Measurements from ENCODE around the gene RNU1-2.
"Not testable (repeated sequence)": the region's sequence is repeated elsewhere in the genome, so short reads cannot be mapped to it uniquely, and the experiment has no call there.

RNU1-2 gene

DNA sequence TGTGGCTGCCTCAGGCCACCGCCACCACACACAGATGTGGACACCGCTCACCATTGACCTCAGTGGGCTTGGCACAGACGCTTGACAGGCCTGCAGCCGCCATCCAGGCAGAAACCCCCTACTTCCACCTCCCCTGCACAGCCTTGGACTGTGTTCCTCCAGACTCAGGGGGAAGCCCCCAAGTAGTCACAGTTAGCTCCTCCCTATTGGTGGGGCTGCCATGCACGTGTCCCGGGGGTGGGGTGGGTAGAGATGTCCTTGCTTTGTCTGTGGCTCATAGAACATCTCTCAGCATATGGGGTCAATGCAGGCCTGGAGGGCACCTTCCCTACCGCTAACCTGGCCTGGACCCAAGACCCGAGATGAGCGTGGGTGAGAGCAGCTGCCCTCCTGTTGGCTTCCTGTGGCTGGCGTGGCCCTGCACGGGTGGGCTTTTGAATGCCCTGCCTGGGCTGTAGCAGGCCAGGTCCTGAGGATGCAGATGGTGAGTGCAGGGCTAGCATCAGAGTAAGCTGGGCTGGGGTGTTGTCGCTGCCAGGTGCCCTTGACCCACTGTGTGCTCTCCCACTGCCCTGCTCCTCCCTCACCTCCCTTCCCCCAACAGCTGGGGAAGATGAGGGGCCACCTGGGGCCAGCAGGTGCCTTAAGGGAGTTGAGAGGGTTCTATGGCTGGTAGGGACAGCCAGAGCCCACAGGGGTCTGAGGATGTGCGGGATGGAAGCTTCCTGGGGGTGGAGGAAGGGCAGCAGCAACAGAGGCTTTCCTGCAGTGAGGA, 32.1 kb downstream of the RNU1-2 start:
- 89 to 90% methylated on average over 13 of the region's 13 CpGs for WGBS, 2 experiments
- Histone ChIP-seq H3K4me1 (ENCODE audit: control insufficient read depth, insufficient read depth, low read length) (peaks cover 39% of the 10 kb centered on the region), H3K27ac (ENCODE audit: insufficient read depth, low read depth, low read length, poor library complexity, severe bottlenecking) (no peak overlapping the region), H3K36me3 (ENCODE audit: control insufficient read depth, insufficient read depth, low read length) (peaks cover 13% of the 10 kb centered on the region), H3K9me3 (ENCODE audit: control insufficient read depth, low read length) (no peaks in the 10 kb centered on the region), H3K27me3 (ENCODE audit: control insufficient read depth, insufficient read depth, low read length, poor library complexity, severe bottlenecking) (no peaks in the 10 kb centered on the region), H3K4me3 (ENCODE audit: insufficient read depth, low read depth, low read length) (no peak overlapping the region)

DNA sequence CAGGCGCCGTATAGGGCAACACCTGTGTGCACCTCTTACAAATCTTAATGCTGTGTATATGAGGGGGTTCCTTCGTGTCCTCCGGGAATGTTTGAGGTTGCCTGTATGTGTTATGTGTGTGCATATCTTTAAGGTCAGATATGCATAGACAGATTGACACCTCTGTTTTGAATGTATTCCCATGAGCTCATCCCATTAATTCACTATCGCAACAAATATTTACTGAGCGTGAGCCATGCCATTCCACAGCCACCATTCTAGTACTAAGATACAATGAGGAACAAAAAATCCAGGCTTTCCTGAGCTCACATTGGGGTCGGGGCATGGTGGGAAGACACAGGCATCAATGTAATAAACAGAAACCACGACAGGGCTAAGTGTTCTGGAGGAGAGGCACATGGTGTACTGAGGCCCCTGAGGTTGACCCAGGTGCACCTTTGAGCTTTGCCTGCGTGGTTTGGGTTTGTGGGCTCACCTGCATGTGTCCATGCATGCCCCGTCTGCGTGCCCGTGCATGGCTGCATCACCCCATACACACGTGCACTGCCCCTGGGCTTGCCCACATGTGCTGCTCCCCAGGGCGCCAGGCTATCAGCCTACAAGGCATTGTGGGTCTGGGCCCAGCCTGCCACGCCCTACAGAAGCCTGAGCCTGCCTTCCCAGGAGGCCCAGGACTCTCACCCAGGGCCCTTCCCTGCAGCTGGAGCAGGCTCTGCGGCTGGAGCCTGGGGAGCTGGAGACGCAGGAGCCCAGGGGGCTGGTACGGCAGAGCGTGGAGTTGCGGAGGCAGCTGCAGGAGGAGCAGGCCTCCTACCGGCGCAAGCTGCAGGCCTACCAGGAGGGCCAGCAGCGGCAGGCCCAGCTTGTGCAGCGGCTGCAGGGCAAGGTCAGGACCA, 33.6 kb downstream of the RNU1-2 start:
- not testable (repeated sequence) for H3K9me3 ChIP-seq (ENCODE audit: control insufficient read depth, low read length); H3K27ac ChIP-seq (ENCODE audit: insufficient read depth, low read depth, low read length, poor library complexity, severe bottlenecking); H3K4me3 ChIP-seq (ENCODE audit: insufficient read depth, low read depth, low read length); H3K27me3 ChIP-seq (ENCODE audit: control insufficient read depth, insufficient read depth, low read length, poor library complexity, severe bottlenecking)
- H3K36me3 ChIP-seq (ENCODE audit: control insufficient read depth, insufficient read depth, low read length): peaks cover 13% of the 10 kb centered on the region
- H3K4me1 ChIP-seq (ENCODE audit: control insufficient read depth, insufficient read depth, low read length): peaks cover 32% of the 10 kb centered on the region
- 87 to 89% methylated on average over 24 of the region's 24 CpGs for WGBS, 2 experiments

DNA sequence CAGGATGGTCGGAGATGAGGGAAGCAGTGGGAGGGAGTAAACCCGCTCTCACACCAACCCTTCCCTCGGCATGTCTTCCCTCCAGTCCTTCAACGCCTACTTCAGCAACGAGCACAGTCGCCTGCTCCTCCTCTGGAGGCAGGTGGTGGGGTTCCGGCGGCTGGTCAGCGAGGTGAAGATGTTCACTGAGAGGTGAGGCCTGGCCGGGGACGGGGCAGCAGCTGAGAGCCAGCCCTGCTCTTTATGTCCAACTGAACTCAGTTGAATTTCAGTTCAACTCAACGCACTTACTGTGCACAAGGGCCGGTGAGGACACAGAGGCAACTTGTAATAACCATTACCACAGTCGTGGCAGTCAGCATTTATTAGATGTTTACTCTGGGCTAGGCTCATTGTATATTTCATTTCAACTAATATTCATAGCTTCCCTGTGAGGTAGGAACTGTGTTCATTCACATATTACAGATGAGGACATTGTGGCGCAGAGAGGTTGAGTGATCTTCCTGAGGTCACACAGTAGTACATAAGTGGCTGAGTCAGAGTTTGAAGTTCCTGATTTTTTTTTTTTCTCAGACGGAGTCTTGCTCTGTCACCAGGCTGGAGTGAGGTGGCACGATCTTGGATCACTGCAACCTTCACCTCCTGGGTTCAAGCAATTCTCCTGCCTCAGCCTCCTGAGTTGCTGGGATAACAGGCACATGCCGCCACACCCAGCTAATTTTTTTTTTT, 35.6 kb downstream of the RNU1-2 start:
- not testable (repeated sequence) for H3K4me3 ChIP-seq (ENCODE audit: insufficient read depth, low read depth, low read length); H3K27ac ChIP-seq (ENCODE audit: insufficient read depth, low read depth, low read length, poor library complexity, severe bottlenecking); H3K27me3 ChIP-seq (ENCODE audit: control insufficient read depth, insufficient read depth, low read length, poor library complexity, severe bottlenecking); H3K9me3 ChIP-seq (ENCODE audit: control insufficient read depth, low read length)
- Histone ChIP-seq H3K36me3 (ENCODE audit: control insufficient read depth, insufficient read depth, low read length) (peaks cover 13% of the 10 kb centered on the region), H3K4me1 (ENCODE audit: control insufficient read depth, insufficient read depth, low read length) (peaks cover 18% of the 10 kb centered on the region)
- WGBS, 2 experiments: 92% methylated on average over 18 of the region's 18 CpGs

DNA sequence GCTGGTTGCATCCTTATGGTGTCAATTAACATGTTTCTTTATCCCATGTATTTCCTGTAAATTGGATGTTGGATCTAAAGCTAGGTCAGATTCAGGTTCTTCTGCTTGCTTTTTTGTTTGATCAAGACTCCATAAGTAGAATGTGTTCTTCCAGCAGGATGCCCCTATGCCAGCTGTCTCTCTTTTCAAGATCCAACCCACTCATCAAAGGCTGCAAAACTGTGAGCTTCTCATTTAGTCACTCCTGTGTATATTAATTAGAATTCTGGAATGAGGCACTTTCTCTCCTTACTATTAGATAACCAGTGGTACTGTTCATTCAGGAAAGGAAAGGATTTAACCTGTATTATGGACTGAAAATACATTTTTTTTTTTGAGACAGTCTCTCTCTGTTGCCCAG, 38.2 kb downstream of the RNU1-2 start:
- not testable (repeated sequence) for H3K27ac ChIP-seq (ENCODE audit: insufficient read depth, low read depth, low read length, poor library complexity, severe bottlenecking); H3K4me1 ChIP-seq (ENCODE audit: control insufficient read depth, insufficient read depth, low read length); H3K27me3 ChIP-seq (ENCODE audit: control insufficient read depth, insufficient read depth, low read length, poor library complexity, severe bottlenecking); H3K9me3 ChIP-seq (ENCODE audit: control insufficient read depth, low read length); H3K4me3 ChIP-seq (ENCODE audit: insufficient read depth, low read depth, low read length)
- peaks cover 18% of the 10 kb centered on the region for H3K36me3 ChIP-seq (ENCODE audit: control insufficient read depth, insufficient read depth, low read length)

DNA sequence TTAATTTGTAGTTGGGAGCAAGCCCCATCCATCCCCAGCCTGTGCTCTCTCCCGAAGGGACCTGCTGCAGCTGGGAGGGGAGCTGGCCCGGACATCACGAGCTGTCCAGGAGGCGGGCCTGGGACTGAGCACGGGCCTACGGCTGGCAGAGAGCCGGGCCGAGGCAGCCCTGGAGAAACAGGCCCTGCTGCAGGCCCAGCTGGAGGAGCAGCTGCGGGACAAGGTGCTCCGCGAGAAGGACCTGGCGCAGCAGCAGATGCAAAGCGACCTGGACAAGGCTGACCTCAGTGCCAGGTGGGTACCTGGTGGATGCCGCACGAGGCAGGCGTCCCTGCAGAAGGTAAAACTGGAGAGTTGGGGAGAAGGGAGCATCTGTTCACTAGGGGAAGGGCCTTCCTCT, 40.8 kb downstream of the RNU1-2 start:
- H3K4me1 ChIP-seq (ENCODE audit: control insufficient read depth, insufficient read depth, low read length); H3K9me3 ChIP-seq (ENCODE audit: control insufficient read depth, low read length); H3K27ac ChIP-seq (ENCODE audit: insufficient read depth, low read depth, low read length, poor library complexity, severe bottlenecking); H3K4me3 ChIP-seq (ENCODE audit: insufficient read depth, low read depth, low read length); H3K27me3 ChIP-seq (ENCODE audit: control insufficient read depth, insufficient read depth, low read length, poor library complexity, severe bottlenecking): not testable (repeated sequence)
- WGBS, 2 experiments: 94 to 96% methylated on average over 16 of the region's 16 CpGs
- peaks cover 15% of the 10 kb centered on the region for H3K36me3 ChIP-seq (ENCODE audit: control insufficient read depth, insufficient read depth, low read length)

DNA sequence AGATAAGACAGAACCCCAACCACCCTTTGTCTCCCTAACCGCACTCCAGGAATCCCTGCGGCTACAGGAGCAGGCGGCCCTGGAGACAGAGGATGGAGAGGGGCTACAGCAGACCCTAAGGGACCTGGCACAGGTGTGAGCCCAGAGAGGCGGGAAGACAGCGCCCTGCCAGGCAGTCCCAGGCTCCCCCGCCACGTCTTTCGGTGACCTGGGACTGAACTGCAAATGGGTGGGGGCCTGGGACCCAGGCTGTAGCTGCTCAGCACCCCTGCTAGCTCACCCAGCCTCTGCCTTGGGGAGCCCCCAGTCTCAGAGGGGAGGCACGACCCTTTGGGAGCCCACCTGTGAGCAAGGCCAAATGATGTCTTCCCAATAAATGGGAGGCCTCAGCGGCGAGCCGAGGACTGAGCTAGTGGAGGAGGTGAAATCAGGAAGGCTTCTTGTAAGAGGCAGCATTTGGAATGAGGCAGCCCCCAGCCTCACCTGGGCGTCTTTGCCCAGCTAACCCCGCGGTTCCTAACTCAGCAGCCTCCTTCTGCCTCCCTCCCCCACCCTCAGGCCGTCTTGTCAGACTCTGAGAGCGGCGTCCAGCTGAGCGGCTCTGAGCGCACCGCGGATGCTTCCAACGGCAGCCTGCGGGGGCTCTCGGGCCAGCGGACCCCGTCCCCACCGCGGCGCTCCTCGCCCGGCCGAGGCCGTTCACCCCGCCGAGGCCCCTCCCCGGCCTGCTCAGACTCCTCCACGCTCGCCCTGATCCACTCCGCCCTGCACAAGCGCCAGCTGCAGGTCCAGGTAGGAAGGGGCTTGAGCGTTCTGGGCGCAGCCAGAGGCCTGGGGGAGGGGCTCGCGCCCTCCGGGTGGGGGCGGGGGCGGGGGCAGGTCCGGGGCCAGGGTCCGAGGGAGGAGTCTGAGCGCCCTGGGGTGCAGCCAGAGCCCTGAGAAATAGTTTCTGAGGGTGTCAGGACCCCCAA, 42.9 kb downstream of the RNU1-2 start:
- Histone ChIP-seq H3K27ac (ENCODE audit: insufficient read depth, low read depth, low read length, poor library complexity, severe bottlenecking) (no peak overlapping the region), H3K36me3 (ENCODE audit: control insufficient read depth, insufficient read depth, low read length) (peaks cover 24% of the 10 kb centered on the region), H3K4me1 (ENCODE audit: control insufficient read depth, insufficient read depth, low read length) (peaks cover 5% of the 10 kb centered on the region), H3K9me3 (ENCODE audit: control insufficient read depth, low read length) (no peaks in the 10 kb centered on the region), H3K4me3 (ENCODE audit: insufficient read depth, low read depth, low read length) (peak overlapping the region; percentile 2), H3K27me3 (ENCODE audit: control insufficient read depth, insufficient read depth, low read length, poor library complexity, severe bottlenecking) (no peaks in the 10 kb centered on the region)
- 24 to 25% methylated on average over 51 of the region's 51 CpGs for WGBS, 2 experiments

DNA sequence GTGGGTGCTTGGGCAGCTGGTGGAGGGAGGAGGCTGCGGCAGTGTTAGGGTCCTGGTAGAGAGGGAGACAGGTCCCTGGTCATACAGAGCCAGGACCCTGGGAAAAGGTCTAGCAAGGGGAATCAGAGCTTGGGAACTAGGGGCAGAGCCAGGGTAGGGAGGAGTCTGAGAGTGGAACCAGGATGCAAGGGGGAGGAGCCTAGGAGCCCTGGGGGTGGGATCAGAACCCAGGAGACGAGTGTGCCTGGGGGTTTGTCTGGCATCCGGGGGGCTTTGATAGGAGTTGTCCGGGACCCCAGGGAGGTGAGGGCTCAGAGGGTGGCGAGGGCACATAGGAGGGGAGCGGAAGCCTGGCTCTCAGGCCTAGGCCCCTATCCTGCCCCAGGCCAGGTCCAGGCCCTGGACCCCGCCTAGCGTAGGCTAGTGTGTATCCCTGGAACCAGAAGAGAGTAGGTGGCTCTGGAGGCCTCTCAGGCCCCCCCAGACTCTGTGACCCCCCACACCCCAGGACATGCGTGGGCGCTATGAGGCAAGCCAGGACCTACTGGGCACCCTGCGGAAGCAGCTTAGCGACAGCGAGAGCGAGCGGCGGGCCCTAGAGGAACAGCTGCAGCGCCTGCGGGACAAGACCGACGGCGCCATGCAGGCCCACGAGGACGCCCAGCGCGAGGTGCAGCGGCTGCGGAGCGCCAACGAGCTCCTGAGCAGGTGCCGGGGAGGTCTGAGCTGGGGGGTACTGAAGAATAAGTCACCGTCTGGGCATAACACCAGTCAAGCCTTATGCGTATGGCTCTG, 43.8 kb downstream of the RNU1-2 start:
- peaks cover 28% of the 10 kb centered on the region for H3K36me3 ChIP-seq (ENCODE audit: control insufficient read depth, insufficient read depth, low read length)
- WGBS, 2 experiments: 90 to 91% methylated on average over 32 of the region's 32 CpGs
- H3K27ac ChIP-seq (ENCODE audit: insufficient read depth, low read depth, low read length, poor library complexity, severe bottlenecking); H3K9me3 ChIP-seq (ENCODE audit: control insufficient read depth, low read length); H3K27me3 ChIP-seq (ENCODE audit: control insufficient read depth, insufficient read depth, low read length, poor library complexity, severe bottlenecking); H3K4me1 ChIP-seq (ENCODE audit: control insufficient read depth, insufficient read depth, low read length); H3K4me3 ChIP-seq (ENCODE audit: insufficient read depth, low read depth, low read length): not testable (repeated sequence)

DNA sequence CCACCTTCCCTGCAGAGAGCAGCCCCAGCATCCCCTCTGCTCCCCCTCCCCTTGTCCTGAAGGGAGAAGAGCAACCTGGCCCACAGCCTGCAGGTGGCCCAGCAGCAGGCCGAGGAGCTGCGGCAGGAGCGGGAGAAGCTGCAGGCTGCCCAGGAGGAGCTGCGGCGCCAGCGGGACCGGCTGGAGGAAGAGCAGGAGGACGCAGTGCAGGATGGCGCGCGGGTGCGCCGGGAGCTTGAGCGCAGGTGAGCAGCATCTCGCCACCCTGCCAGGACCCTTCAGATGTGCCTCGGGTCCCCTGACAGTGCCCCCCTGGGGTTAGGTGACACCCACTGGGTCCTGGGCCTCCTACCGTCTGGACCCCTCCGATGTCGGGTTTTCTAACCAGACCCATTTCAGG, 48.3 kb downstream of the RNU1-2 start:
- WGBS, 2 experiments: 93 to 94% methylated on average over 19 of the region's 19 CpGs
- Histone ChIP-seq H3K4me1 (ENCODE audit: control insufficient read depth, insufficient read depth, low read length) (no peaks in the 10 kb centered on the region), H3K4me3 (ENCODE audit: insufficient read depth, low read depth, low read length) (no peak overlapping the region), H3K9me3 (ENCODE audit: control insufficient read depth, low read length) (no peaks in the 10 kb centered on the region), H3K27ac (ENCODE audit: insufficient read depth, low read depth, low read length, poor library complexity, severe bottlenecking) (no peak overlapping the region), H3K36me3 (ENCODE audit: control insufficient read depth, insufficient read depth, low read length) (peaks cover 33% of the 10 kb centered on the region), H3K27me3 (ENCODE audit: control insufficient read depth, insufficient read depth, low read length, poor library complexity, severe bottlenecking) (no peaks in the 10 kb centered on the region)

DNA sequence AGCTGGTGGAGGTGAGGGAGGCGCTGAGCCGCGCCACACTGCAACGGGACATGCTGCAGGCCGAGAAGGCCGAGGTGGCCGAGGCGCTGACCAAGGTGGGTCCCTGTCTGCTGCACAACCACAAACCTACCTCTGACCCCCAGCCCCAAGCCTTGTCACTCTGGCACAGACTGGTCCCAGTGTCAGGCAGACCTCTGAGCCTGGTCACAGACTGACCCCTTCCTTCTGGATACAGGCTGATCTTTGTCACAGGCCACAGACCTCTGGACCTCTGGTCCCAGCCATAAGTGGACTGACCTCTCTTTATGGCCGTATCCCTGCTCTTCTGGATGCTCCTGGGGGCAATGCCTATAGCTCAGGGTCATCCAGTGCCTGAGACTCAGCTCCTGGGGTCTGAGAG, 49.7 kb downstream of the RNU1-2 start:
- 89 to 92% methylated on average over 1 of the region's 9 CpGs for WGBS, 2 experiments
- H3K27me3 ChIP-seq (ENCODE audit: control insufficient read depth, insufficient read depth, low read length, poor library complexity, severe bottlenecking); H3K9me3 ChIP-seq (ENCODE audit: control insufficient read depth, low read length); H3K4me1 ChIP-seq (ENCODE audit: control insufficient read depth, insufficient read depth, low read length); H3K4me3 ChIP-seq (ENCODE audit: insufficient read depth, low read depth, low read length); H3K27ac ChIP-seq (ENCODE audit: insufficient read depth, low read depth, low read length, poor library complexity, severe bottlenecking): not testable (repeated sequence)
- H3K36me3 ChIP-seq (ENCODE audit: control insufficient read depth, insufficient read depth, low read length): peaks cover 27% of the 10 kb centered on the region
